B cell (primary cell): ENCODE results near the gene SHISA2.

Source experiments
- EZH2 ChIP-seq: IDR thresholded peaks from 2 replicates; pipeline ENCODE4 v1.6.1; 2012; ENCODE audit warnings: borderline replicate concordance, low read depth, mild to moderate bottlenecking, moderate library complexity, low read length; ENCODE audit not compliant: insufficient read depth, poor library complexity, severe bottlenecking
- TF ChIP-seq, protein P1 (sequence below): fragments of 200-600 bp; IDR thresholded peaks from one replicate; pipeline ENCODE4 v1.8.0; 2022; ENCODE audit warnings: antibody characterized with exemption, mild to moderate bottlenecking

DNA sequence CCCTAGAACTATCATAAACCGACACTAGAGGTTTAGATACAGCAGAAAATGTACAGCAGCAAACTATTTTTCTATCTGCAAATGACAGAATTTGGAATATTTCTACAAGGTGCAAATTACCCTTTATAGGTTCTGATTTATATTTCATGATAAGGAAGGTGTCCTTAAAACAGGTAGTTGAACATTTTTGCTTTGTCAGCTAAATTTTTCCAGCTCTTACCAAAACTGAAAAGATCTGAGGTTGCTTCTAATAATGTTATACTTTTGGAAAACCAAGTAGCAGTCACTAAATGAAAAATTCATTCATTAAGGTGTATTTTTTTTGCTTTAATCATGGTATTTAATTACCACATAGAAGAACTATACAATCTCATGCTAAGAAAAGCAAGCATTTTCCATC lies 9.0 kb downstream of the SHISA2 start:
- no peak for TF ChIP-seq EZH2
- TF ChIP-seq, protein P1, sequence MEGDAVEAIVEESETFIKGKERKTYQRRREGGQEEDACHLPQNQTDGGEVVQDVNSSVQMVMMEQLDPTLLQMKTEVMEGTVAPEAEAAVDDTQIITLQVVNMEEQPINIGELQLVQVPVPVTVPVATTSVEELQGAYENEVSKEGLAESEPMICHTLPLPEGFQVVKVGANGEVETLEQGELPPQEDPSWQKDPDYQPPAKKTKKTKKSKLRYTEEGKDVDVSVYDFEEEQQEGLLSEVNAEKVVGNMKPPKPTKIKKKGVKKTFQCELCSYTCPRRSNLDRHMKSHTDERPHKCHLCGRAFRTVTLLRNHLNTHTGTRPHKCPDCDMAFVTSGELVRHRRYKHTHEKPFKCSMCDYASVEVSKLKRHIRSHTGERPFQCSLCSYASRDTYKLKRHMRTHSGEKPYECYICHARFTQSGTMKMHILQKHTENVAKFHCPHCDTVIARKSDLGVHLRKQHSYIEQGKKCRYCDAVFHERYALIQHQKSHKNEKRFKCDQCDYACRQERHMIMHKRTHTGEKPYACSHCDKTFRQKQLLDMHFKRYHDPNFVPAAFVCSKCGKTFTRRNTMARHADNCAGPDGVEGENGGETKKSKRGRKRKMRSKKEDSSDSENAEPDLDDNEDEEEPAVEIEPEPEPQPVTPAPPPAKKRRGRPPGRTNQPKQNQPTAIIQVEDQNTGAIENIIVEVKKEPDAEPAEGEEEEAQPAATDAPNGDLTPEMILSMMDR, result no peak
